ENCODE measurements around the gene MSL2. TPM values are rescaled to one million over a fixed set of nuclear protein-coding genes. Genes with fewer than 3 reads are reported as not detected.
"Not testable (repeated sequence)": the region's sequence is repeated elsewhere in the genome, so short reads cannot be mapped to it uniquely, and the experiment has no call there.

Gene MSL2, protein sequence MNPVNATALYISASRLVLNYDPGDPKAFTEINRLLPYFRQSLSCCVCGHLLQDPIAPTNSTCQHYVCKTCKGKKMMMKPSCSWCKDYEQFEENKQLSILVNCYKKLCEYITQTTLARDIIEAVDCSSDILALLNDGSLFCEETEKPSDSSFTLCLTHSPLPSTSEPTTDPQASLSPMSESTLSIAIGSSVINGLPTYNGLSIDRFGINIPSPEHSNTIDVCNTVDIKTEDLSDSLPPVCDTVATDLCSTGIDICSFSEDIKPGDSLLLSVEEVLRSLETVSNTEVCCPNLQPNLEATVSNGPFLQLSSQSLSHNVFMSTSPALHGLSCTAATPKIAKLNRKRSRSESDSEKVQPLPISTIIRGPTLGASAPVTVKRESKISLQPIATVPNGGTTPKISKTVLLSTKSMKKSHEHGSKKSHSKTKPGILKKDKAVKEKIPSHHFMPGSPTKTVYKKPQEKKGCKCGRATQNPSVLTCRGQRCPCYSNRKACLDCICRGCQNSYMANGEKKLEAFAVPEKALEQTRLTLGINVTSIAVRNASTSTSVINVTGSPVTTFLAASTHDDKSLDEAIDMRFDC
- 36.6 and 40.2 TPM in 2 replicates for total RNA-seq

GRCh38 chr3:136196064-136196400 is at the start of gene MSL2:
Gene MSL2 (minus strand): TSS chr3:136196335. CDS start chr3:136195113, 1,222 bp downstream.
- Mint-ChIP-seq H3K4me3 (peak within 1 kb of the TSS; percentile 97), H3K27ac (peak within 1 kb of the TSS; percentile 96), H3K4me1 (ENCODE audit: low read depth) (peaks cover 50% of the 10 kb centered on the region), H3K9me3 (no peaks in the 10 kb centered on the region), H3K27me3 (ENCODE audit: insufficient read depth) (no peaks in the 10 kb centered on the region), H3K36me3 (ENCODE audit: low read depth) (peaks cover 23% of the 10 kb centered on the region)
- intact Hi-C loops (cut with micrococcal nuclease) = loop anchor here (1.0 to 10.0 kb wide), 12 partner anchors 54 to 1991 kb away; partner anchors contain the start of genes ARMC8, NCK1, PCCB and SLC35G2
- DNase-seq (ENCODE audit: low spot score) = no peak

GRCh38 chr3:136245691-136246090 is 49.6 kb upstream of the MSL2 start:
- Mint-ChIP-seq H3K9me3 (no peaks in the 10 kb centered on the region), H3K4me1 (ENCODE audit: low read depth) (peaks cover 9% of the 10 kb centered on the region), H3K4me3 (no peak overlapping the region), H3K36me3 (ENCODE audit: low read depth) (no peaks in the 10 kb centered on the region), H3K27me3 (ENCODE audit: insufficient read depth) (peaks cover 1% of the 10 kb centered on the region), H3K27ac (no peak overlapping the region)
- intact Hi-C loops (cut with micrococcal nuclease) = no loop called here
- no peak for DNase-seq (ENCODE audit: low spot score)

- H3K4me1 Mint-ChIP-seq (ENCODE audit: low read depth) = no peaks in the 10 kb centered on the region
- no peak overlapping the region for H3K27ac Mint-ChIP-seq
- no peak for DNase-seq (ENCODE audit: low spot score)
- no peaks in the 10 kb centered on the region for H3K9me3 Mint-ChIP-seq
- H3K27me3 Mint-ChIP-seq (ENCODE audit: insufficient read depth) = peaks cover 10% of the 10 kb centered on the region
- H3K4me3 Mint-ChIP-seq = no peak overlapping the region
- H3K36me3 Mint-ChIP-seq (ENCODE audit: low read depth) = no peaks in the 10 kb centered on the region
- intact Hi-C loops (cut with micrococcal nuclease) = no loop called here
Measured at GRCh38 chr3:136239094-136239493, 43.0 kb upstream of the MSL2 start.

- H3K9me3 Mint-ChIP-seq = no peaks in the 10 kb centered on the region
- peaks cover 8% of the 10 kb centered on the region for H3K27me3 Mint-ChIP-seq (ENCODE audit: insufficient read depth)
- no peaks in the 10 kb centered on the region for H3K36me3 Mint-ChIP-seq (ENCODE audit: low read depth)
- H3K4me1 Mint-ChIP-seq (ENCODE audit: low read depth) = no peaks in the 10 kb centered on the region
- no peak overlapping the region for H3K27ac Mint-ChIP-seq
- DNase-seq (ENCODE audit: low spot score) = no peak
- no peak overlapping the region for H3K4me3 Mint-ChIP-seq
- intact Hi-C loops (cut with micrococcal nuclease) = no loop called here
Measured at GRCh38 chr3:136237961-136238649, 42.0 kb upstream of the MSL2 start.

DNA sequence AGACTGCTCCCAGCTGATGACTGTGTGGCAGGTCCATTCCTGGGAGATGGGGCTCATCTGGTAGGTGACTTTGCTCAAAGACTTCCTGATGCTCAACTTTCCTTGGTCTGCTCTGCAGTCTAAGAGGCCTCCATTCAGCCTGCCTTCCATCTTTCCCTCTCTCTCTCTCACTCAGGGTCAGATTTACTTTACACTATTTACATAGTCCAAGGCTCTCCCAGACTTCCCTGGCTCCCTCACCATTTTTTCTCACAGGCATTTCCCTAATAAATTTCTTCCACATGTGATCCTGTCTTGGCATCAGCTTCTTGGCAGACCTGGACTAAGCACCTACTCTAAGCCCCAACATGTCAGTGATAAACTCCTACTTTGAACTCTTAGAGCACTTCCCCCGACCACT is 41.0 kb upstream of the MSL2 start:
- Mint-ChIP-seq H3K4me1 (ENCODE audit: low read depth) (no peaks in the 10 kb centered on the region), H3K27me3 (ENCODE audit: insufficient read depth) (peaks cover 8% of the 10 kb centered on the region), H3K4me3 (no peak overlapping the region), H3K27ac (no peak overlapping the region), H3K36me3 (ENCODE audit: low read depth) (no peaks in the 10 kb centered on the region), H3K9me3 (no peaks in the 10 kb centered on the region)
- no peak for DNase-seq (ENCODE audit: low spot score)
- intact Hi-C loops (cut with micrococcal nuclease) = no loop called here

DNA sequence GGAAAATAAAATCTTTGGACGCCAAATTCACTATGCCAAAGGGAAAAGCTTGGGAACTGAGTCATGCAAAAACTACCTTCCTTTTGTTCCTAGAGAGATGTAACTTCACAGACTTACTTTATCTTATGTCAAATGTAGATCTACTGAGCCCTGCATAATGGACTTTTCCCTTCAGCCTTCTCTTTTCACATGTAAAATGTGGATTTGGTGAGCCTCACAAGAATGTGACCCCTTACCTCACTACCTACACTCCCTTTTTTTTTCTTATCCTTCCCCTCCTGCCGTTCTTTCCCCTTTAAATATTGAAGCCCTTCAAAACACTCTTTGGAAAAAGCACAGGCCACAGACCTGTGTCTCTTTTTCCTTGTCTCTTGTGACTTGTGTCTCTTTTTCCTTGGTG is 40.0 kb upstream of the MSL2 start:
- intact Hi-C loops (cut with micrococcal nuclease) = no loop called here
- no peak for DNase-seq (ENCODE audit: low spot score)
- no peak overlapping the region for H3K4me3 Mint-ChIP-seq
- no peaks in the 10 kb centered on the region for H3K36me3 Mint-ChIP-seq (ENCODE audit: low read depth)
- no peak overlapping the region for H3K27ac Mint-ChIP-seq
- no peaks in the 10 kb centered on the region for H3K9me3 Mint-ChIP-seq
- H3K4me1 Mint-ChIP-seq (ENCODE audit: low read depth) = no peaks in the 10 kb centered on the region
- H3K27me3 Mint-ChIP-seq (ENCODE audit: insufficient read depth) = peaks cover 8% of the 10 kb centered on the region

DNA sequence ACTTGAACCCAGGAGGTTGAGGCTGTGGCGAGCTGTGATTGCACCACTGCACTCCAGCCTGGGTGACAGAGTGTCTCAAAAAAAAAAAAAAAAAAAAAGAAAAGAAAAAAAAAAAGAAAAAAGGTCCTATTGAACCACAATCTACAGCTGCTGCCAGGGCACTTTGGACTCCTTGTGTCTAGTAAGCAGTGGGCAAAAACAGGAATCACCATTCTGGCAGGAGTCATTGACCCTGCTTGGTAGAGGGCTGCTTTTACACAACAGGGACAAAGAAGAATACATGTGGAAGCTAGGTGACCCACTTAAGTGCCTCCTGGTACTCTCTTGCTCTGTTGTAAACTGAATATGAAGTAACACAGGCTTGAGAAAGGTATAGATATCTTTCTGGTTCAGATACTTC is 39.4 kb upstream of the MSL2 start:
- Mint-ChIP-seq H3K9me3 (no peaks in the 10 kb centered on the region), H3K4me3 (no peak overlapping the region), H3K27me3 (ENCODE audit: insufficient read depth) (peaks cover 8% of the 10 kb centered on the region), H3K36me3 (ENCODE audit: low read depth) (no peaks in the 10 kb centered on the region), H3K27ac (no peak overlapping the region), H3K4me1 (ENCODE audit: low read depth) (no peaks in the 10 kb centered on the region)
- intact Hi-C loops (cut with micrococcal nuclease) = no loop called here
- DNase-seq (ENCODE audit: low spot score) = no peak

GRCh38 chr3:136232413-136232812 is 36.3 kb upstream of the MSL2 start:
- intact Hi-C loops (cut with micrococcal nuclease) = no loop called here
- Mint-ChIP-seq H3K9me3 (no peaks in the 10 kb centered on the region), H3K27ac (no peak overlapping the region), H3K4me1 (ENCODE audit: low read depth) (no peaks in the 10 kb centered on the region), H3K27me3 (ENCODE audit: insufficient read depth) (peaks cover 3% of the 10 kb centered on the region), H3K36me3 (ENCODE audit: low read depth) (no peaks in the 10 kb centered on the region), H3K4me3 (no peak overlapping the region)
- DNase-seq (ENCODE audit: low spot score) = no peak

DNA sequence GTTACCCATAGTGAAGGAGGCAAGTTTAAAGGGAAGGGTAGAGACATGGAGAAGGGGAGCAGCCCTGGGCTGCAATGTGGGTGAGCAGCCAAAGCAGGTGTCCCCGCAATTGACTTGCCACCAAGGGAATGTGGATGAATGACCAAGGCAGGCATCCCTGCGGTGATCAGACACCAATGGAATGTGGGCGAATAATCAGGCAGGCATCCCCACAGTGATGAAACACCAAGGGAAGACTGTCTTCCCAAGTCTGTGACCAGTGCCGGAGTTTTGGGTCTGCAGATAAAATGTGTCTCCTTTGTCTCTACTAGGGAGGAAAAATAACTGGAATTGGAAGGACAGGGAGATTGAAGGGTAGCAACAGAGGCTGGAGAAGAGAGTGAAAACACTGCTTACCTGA is 26.6 kb upstream of the MSL2 start:
- H3K27me3 Mint-ChIP-seq (ENCODE audit: insufficient read depth); intact Hi-C loops (cut with micrococcal nuclease): not testable (repeated sequence)

GRCh38 chr3:136211547-136211946 is 15.4 kb upstream of the MSL2 start:
- Mint-ChIP-seq H3K4me3 (no peak overlapping the region), H3K9me3 (no peaks in the 10 kb centered on the region), H3K27me3 (ENCODE audit: insufficient read depth) (peaks cover 26% of the 10 kb centered on the region), H3K27ac (no peak overlapping the region), H3K4me1 (ENCODE audit: low read depth) (no peaks in the 10 kb centered on the region), H3K36me3 (ENCODE audit: low read depth) (peaks cover 2% of the 10 kb centered on the region)
- intact Hi-C loops (cut with micrococcal nuclease) = no loop called here
- no peak for DNase-seq (ENCODE audit: low spot score)

More for the DNA sequence above, 26.6 kb upstream of the MSL2 start:
- not testable (repeated sequence) for H3K4me1 Mint-ChIP-seq (ENCODE audit: low read depth); H3K36me3 Mint-ChIP-seq (ENCODE audit: low read depth); H3K4me3 Mint-ChIP-seq; DNase-seq (ENCODE audit: low spot score); H3K9me3 Mint-ChIP-seq; H3K27ac Mint-ChIP-seq

DNA sequence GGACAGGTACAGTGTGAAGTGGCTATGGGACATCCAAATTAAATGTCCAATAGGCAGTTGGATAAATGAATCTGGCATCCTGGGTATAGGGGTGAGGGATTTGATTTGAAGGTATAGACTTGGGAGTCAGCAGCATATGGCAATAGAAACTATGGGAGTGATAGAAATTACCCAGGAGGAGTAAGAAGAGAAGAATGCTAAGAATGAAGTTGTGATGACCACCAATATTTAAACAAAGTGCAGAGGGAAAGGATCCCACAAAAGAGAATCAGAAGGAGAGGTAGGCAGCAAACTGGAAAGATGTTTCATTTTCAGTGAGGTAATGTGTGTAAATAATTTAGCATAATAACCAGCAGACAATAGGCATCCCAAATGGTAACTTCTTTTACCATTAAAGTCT is 13.8 kb upstream of the MSL2 start:
- Mint-ChIP-seq H3K9me3 (no peaks in the 10 kb centered on the region), H3K27me3 (ENCODE audit: insufficient read depth) (peaks cover 34% of the 10 kb centered on the region), H3K36me3 (ENCODE audit: low read depth) (peaks cover 2% of the 10 kb centered on the region), H3K4me1 (ENCODE audit: low read depth) (no peaks in the 10 kb centered on the region), H3K4me3 (no peak overlapping the region), H3K27ac (no peak overlapping the region)
- intact Hi-C loops (cut with micrococcal nuclease) = no loop called here
- no peak for DNase-seq (ENCODE audit: low spot score)

GRCh38 chr3:136207489-136208115 is 11.5 kb upstream of the MSL2 start:
- H3K36me3 Mint-ChIP-seq (ENCODE audit: low read depth) = peaks cover 2% of the 10 kb centered on the region
- H3K27ac Mint-ChIP-seq = no peak overlapping the region
- no peak overlapping the region for H3K4me3 Mint-ChIP-seq

DNA sequence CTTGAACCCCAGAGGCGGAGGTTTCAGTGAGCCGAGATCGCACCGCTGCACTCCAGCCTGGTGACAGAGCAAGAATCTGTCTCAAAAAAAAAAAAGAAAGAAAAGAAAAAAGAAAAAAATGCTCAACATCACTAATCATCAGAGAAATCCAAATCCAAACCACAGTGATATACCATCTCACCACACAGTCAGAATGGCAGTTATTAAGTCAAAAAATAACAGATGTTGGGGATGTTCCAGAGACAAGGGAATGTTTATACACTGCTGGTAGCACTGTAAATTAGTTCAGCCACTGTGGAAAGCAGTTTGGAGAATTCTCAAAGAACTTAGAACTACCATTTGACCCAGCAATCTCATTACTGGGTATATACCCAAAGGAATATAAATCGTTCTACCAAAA is 3.1 kb upstream of the MSL2 start:
- peaks cover 20% of the 10 kb centered on the region for H3K4me1 Mint-ChIP-seq (ENCODE audit: low read depth)
- H3K27ac Mint-ChIP-seq; H3K9me3 Mint-ChIP-seq; H3K36me3 Mint-ChIP-seq (ENCODE audit: low read depth); H3K4me3 Mint-ChIP-seq; DNase-seq (ENCODE audit: low spot score); H3K27me3 Mint-ChIP-seq (ENCODE audit: insufficient read depth): not testable (repeated sequence)
- intact Hi-C loops (cut with micrococcal nuclease) = loop anchor here (5.0 to 10.0 kb wide), 4 partner anchors 813 to 1988 kb away; partner anchors contain the start of gene ARMC8

More at GRCh38 chr3:136207489-136208115, 11.5 kb upstream of the MSL2 start:
- intact Hi-C loops (cut with micrococcal nuclease) = no loop called here
- Mint-ChIP-seq H3K9me3 (no peaks in the 10 kb centered on the region), H3K27me3 (ENCODE audit: insufficient read depth) (peaks cover 34% of the 10 kb centered on the region), H3K4me1 (ENCODE audit: low read depth) (no peaks in the 10 kb centered on the region)
- DNase-seq (ENCODE audit: low spot score) = no peak

Data from activated T-helper 1 cell treated with anti-CD3 and anti-CD28 coated beads, Interleukin-12 subunit alpha, Interleukin-12 subunit beta, Interleukin-2, Interleukin-4 antibody, amounts not matched to agents 30 ng/mL and 10 ng/mL and 1 ng/mL, durations not matched to agents 14 hours and 24 hours and 36 hours (primary cell).